ENCODE results near the gene LGR4.

GRCh38 chr11:27361649-27362431 lies 110.8 kb downstream of the LGR4 start:
- TF ChIP-seq CTCF (IDR thresholded peaks at IDR 0.05) (no peak), ZFX (IDR thresholded peaks at IDR 0.05; ENCODE audit: borderline replicate concordance) (no peak)

Measured in 22Rv1 (cell line).